Loucy (cell line): Measurements from ENCODE around the gene SCTR.

ENCODE experiments used
- H2AFZ ChIP-seq: fragments of 200-600 bp; sonication (generic); 2 replicates; pipeline ENCODE4 v1.6.0; 2016; ENCODE audit warnings: antibody characterized with exemption, mild to moderate bottlenecking, low read length, moderate library complexity
- H3F3A ChIP-seq: fragments of 200-600 bp; 2 replicates; pipeline ENCODE4 v1.6.0; 2016; ENCODE audit warnings: antibody characterized with exemption, low read depth, mild to moderate bottlenecking
- H3K27me3 ChIP-seq: fragments of 200-600 bp; sonication (generic); 2 replicates; pipeline ENCODE4 v1.6.1; 2014; ENCODE audit warnings: low read length, mild to moderate bottlenecking; ENCODE audit not compliant: insufficient read depth, poor library complexity, severe bottlenecking
- H3K36me3 ChIP-seq: fragments of 200-600 bp; sonication (generic); 2 replicates; pipeline ENCODE4 v1.6.1; 2016; ENCODE audit warnings: low read length; ENCODE audit not compliant: insufficient read depth
- H3K4me1 ChIP-seq: fragments of 200-600 bp; sonication (generic); 2 replicates; pipeline ENCODE4 v1.5.1; 2014; ENCODE audit warnings: low read length, mild to moderate bottlenecking; ENCODE audit not compliant: insufficient read depth, poor library complexity, severe bottlenecking
- H3K4me2 ChIP-seq: fragments of 200-600 bp; sonication (generic); 2 replicates; pipeline ENCODE4 v1.6.0; 2014; ENCODE audit warnings: antibody characterized with exemption, low read length, low read depth, mild to moderate bottlenecking; ENCODE audit not compliant: poor library complexity, severe bottlenecking
- H3K4me3 ChIP-seq: fragments of 200-600 bp; sonication (generic); 2 replicates; pipeline ENCODE4 v1.5.1; 2014; ENCODE audit warnings: low read length, mild to moderate bottlenecking, mixed read lengths; ENCODE audit not compliant: poor library complexity, severe bottlenecking
- H3K79me2 ChIP-seq: fragments of 200-600 bp; sonication (generic); 2 replicates; pipeline ENCODE4 v1.6.1; 2014; ENCODE audit warnings: low read length; ENCODE audit not compliant: insufficient read depth
- H3K9ac ChIP-seq: fragments of 200-600 bp; sonication (generic); 2 replicates; pipeline ENCODE4 v1.6.0; 2014; ENCODE audit warnings: mild to moderate bottlenecking, low read depth, low read length, moderate library complexity; ENCODE audit not compliant: poor library complexity, severe bottlenecking
- H3K9me2 ChIP-seq: fragments of 200-600 bp; sonication (generic); replicated peaks from 2 replicates; pipeline ENCODE4 v1.6.1; 2016; ENCODE audit warnings: low read depth, low read length, mixed read lengths
- H3K9me3 ChIP-seq: fragments of 200-600 bp; sonication (generic); 2 replicates; pipeline ENCODE4 v1.6.1; 2014; ENCODE audit warnings: mild to moderate bottlenecking, antibody characterized with exemption, low read length, low read depth; ENCODE audit not compliant: insufficient read depth
- H4K20me1 ChIP-seq: fragments of 200-600 bp; sonication (generic); 2 replicates; pipeline ENCODE4 v1.6.0; 2014; ENCODE audit warnings: antibody characterized with exemption, low read length, mild to moderate bottlenecking; ENCODE audit not compliant: insufficient read depth, poor library complexity, severe bottlenecking
- EZH2phosphoT487 ChIP-seq: fragments of 200-600 bp; IDR thresholded peaks from 2 replicates; pipeline ENCODE4 v1.6.1; 2018; ENCODE audit warnings: antibody characterized with exemption, mild to moderate bottlenecking, moderate library complexity, borderline replicate concordance
- TF ChIP-seq, protein P1 (sequence below): fragments of 200-600 bp; sonication (generic); conservative IDR thresholded peaks from 2 replicates; pipeline ENCODE4 v1.5.1; 2014; ENCODE audit warnings: mild to moderate bottlenecking, antibody characterized with exemption, low read length

Gene SCTR

DNA sequence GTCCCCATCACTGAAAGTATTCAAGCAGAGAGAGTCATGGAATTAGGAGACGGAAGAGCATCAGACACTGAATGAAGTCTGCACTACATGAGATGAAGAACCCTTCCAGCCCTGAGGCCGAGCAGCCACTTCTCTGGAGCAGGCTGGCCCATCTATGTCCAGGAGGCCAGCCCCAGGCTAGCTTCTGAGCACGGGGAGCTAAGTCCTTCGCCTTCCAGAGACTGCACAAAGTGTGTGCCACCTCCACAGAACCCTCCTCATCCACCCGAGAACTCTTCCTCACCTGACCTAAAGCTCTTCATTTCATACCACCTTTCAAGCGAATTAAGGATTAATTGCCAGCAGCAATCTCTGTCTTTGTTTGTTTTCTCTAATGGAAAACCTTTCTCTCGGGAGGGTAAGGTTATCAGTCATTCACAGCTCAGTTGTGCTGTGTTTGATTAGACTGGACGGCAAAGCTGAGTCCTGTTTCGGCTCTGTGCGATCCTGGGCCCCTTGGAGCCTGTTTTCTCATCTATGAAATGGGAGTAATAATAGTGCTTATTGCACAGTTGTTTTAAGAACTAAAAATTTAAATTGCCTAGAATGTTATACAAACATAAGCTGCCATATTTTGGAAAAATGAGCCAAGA is 38.0 kb downstream of the SCTR start:
- TF ChIP-seq, protein P1, sequence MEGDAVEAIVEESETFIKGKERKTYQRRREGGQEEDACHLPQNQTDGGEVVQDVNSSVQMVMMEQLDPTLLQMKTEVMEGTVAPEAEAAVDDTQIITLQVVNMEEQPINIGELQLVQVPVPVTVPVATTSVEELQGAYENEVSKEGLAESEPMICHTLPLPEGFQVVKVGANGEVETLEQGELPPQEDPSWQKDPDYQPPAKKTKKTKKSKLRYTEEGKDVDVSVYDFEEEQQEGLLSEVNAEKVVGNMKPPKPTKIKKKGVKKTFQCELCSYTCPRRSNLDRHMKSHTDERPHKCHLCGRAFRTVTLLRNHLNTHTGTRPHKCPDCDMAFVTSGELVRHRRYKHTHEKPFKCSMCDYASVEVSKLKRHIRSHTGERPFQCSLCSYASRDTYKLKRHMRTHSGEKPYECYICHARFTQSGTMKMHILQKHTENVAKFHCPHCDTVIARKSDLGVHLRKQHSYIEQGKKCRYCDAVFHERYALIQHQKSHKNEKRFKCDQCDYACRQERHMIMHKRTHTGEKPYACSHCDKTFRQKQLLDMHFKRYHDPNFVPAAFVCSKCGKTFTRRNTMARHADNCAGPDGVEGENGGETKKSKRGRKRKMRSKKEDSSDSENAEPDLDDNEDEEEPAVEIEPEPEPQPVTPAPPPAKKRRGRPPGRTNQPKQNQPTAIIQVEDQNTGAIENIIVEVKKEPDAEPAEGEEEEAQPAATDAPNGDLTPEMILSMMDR = no peak
- TF ChIP-seq EZH2phosphoT487 = no peak
- H3K27me3 ChIP-seq = no peaks in the 10 kb centered on the region
- H3K9me3 ChIP-seq = no peaks in the 10 kb centered on the region
- no peaks in the 10 kb centered on the region for H4K20me1 ChIP-seq
- H3K4me3 ChIP-seq = no peak overlapping the region
- H3K4me1 ChIP-seq = no peaks in the 10 kb centered on the region
- H3F3A ChIP-seq = no peaks in the 10 kb centered on the region
- no peak overlapping the region for H3K4me2 ChIP-seq
- no peak overlapping the region for H2AFZ ChIP-seq
- H3K9ac ChIP-seq = no peak overlapping the region
- no peaks in the 10 kb centered on the region for H3K9me2 ChIP-seq
- H3K36me3 ChIP-seq = no peaks in the 10 kb centered on the region
- no peaks in the 10 kb centered on the region for H3K79me2 ChIP-seq

DNA sequence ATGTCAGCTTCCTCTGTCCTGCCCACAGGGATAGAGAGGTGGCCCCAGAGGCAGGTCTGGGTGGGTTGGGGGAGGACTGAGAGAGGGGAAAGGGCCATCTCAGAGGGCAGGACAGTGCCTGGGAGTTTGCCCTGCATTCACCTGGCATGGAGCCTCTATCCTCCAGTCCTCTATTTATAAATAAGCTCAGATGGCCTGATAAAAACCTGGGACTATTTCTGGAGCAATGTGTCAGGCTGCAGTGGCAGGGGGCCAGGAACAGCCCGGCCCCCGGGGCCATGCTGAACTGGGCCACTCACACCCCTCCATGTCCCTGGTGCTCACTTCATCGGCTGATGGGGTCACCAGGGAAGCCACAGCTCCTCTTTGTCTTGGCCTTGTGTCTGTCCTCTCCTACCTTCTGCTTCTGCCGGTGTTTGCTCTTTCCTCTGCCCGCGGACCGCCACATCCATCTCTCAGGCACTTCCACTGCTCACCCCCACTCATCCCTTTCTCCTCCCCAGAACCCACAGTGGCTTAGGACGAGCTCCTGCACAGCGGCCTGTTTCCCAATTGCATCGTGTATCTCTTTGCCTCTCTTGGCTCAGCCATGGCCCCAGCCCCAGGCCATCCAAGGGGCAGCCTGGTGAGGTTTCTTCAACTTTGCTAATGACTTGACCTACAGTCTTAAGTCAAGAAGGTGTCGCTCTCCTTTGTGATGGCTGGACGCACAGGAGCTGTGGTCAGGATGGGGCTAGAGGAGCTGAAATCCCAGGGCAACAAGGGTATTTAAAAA is 38.8 kb downstream of the SCTR start:
- no peaks in the 10 kb centered on the region for H3K9me3 ChIP-seq
- no peak overlapping the region for H3K4me2 ChIP-seq
- H3K4me3 ChIP-seq = no peak overlapping the region
- no peaks in the 10 kb centered on the region for H3K27me3 ChIP-seq
- TF ChIP-seq EZH2phosphoT487 = no peak
- TF ChIP-seq, protein P1 = no peak
- H3K4me1 ChIP-seq = no peaks in the 10 kb centered on the region
- H2AFZ ChIP-seq = no peak overlapping the region
- no peaks in the 10 kb centered on the region for H3K9me2 ChIP-seq
- no peaks in the 10 kb centered on the region for H3K79me2 ChIP-seq
- no peaks in the 10 kb centered on the region for H3F3A ChIP-seq
- H3K36me3 ChIP-seq = no peaks in the 10 kb centered on the region
- no peaks in the 10 kb centered on the region for H4K20me1 ChIP-seq
- H3K9ac ChIP-seq = no peak overlapping the region

DNA sequence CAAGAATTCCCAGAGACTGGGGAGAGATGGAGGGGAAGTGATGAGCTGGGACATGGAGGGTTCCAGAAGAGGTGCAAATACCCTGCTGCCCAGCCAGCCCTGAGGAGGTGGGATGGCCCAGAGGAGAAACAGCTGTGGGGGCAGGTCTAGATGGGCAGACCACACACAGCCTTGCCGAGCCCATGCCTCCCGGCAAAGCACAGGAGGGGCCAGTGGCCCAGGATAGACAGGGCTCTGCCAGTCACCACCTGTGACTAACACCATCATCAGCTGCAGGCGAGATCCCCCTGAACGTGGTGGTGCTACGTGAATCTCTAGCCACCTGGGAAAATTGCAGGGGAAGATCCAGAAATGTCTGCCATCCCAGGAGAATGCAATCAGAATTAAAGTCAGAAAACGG is 39.4 kb downstream of the SCTR start:
- H3K4me3 ChIP-seq = no peak overlapping the region
- no peaks in the 10 kb centered on the region for H3K36me3 ChIP-seq
- H3K27me3 ChIP-seq = no peaks in the 10 kb centered on the region
- no peaks in the 10 kb centered on the region for H3K9me3 ChIP-seq
- H4K20me1 ChIP-seq = no peaks in the 10 kb centered on the region
- TF ChIP-seq, protein P1 = no peak
- no peak for TF ChIP-seq EZH2phosphoT487
- H3K4me1 ChIP-seq = no peaks in the 10 kb centered on the region
- no peaks in the 10 kb centered on the region for H3K9me2 ChIP-seq
- H2AFZ ChIP-seq = no peak overlapping the region
- H3K79me2 ChIP-seq = no peaks in the 10 kb centered on the region
- no peak overlapping the region for H3K4me2 ChIP-seq
- H3F3A ChIP-seq = no peaks in the 10 kb centered on the region
- no peak overlapping the region for H3K9ac ChIP-seq
